GM10266 (cell line): Measurements from ENCODE around the gene RBM33.

ENCODE experiments used
- DNase-seq: peaks from one replicate; pipeline ENCODE4 v3.0.0; 2012; ENCODE audit errors: extremely low spot score
- TF ChIP-seq, protein P1 (sequence below): IDR thresholded peaks from 2 replicates; pipeline ENCODE4 v1.5.1; 2012; ENCODE audit warnings: mild to moderate bottlenecking, low read depth; ENCODE audit not compliant: control insufficient read depth, insufficient read depth; ENCODE audit errors: missing control alignments

Gene RBM33

DNA sequence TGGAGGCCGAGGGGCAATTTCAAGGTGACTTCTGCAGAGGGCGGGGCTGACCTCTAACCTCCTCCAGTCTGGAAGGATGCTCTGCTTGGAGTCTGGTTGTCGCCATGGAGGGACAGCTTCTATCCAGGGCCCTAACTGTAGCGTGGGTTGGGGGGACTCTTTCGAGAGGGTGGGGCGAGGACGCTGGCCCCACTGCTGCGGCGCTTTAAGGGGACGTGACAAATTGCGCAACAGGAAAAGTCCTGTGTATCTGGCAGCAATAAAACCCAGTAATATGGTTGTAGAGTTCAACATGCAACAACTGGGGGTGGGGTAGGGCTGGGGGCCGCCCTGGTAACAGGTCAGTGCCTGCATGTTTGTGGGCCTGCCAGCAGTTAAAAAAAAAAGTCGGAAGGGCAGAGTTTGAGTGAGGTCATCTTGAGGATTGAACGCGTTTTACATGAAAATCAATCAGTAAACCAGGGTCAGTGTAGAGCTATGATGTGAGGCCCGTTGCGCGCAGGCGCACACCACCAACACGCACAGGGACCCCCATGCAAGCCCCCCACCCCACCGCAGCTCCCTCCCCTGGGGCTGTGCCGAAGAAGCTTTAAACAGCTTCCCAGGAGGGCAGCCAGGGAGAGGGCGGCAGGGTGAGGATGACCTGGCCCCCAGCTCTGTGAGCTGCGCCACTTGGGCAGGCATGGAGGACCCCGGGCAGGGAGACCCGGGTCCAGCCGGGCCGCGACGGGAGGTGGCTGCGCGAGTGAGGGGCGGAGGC is 163.5 kb downstream of the RBM33 start:
- TF ChIP-seq, protein P1, sequence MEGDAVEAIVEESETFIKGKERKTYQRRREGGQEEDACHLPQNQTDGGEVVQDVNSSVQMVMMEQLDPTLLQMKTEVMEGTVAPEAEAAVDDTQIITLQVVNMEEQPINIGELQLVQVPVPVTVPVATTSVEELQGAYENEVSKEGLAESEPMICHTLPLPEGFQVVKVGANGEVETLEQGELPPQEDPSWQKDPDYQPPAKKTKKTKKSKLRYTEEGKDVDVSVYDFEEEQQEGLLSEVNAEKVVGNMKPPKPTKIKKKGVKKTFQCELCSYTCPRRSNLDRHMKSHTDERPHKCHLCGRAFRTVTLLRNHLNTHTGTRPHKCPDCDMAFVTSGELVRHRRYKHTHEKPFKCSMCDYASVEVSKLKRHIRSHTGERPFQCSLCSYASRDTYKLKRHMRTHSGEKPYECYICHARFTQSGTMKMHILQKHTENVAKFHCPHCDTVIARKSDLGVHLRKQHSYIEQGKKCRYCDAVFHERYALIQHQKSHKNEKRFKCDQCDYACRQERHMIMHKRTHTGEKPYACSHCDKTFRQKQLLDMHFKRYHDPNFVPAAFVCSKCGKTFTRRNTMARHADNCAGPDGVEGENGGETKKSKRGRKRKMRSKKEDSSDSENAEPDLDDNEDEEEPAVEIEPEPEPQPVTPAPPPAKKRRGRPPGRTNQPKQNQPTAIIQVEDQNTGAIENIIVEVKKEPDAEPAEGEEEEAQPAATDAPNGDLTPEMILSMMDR, result no peak
- no peak for DNase-seq

DNA sequence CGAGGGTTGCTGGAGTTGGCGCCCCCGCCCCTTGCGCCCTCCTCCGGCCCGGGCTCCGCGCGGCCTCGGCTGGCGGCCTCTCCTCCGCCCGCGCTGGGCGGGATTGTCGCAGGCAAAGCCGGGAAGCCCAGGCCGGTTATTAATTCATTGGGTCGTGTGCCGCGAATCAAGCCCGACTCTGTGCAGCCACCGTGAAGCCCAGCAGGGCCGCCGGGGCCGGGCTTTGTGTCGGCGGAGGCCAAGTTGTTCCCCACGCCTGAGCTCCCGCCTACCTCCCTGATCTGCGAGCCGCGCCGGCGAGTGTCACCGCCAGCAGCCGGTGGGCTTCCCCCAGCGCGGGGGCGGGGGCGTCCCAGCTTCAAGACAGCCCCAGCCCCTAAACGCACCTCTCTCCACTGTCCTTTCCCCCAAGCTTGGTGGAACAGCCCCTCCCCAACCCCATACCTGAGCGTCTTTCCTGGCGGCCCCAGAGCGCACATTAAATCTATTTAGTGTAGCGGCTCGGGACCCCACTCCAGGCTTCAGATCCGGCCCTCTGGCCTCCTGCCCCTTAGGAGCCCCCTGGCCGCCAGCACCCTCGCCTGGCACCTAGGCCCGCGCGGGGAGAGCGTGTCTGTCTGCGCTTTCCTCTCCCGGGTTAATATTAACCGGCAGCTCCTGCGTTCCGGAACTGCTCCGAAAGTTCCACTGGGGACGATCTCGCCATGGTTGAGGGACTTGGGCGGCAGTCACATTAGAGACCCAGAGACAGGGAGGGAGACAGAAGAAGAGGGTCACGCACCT is 164.3 kb downstream of the RBM33 start:
- no peak for DNase-seq
- TF ChIP-seq, protein P1, result no peak

DNA sequence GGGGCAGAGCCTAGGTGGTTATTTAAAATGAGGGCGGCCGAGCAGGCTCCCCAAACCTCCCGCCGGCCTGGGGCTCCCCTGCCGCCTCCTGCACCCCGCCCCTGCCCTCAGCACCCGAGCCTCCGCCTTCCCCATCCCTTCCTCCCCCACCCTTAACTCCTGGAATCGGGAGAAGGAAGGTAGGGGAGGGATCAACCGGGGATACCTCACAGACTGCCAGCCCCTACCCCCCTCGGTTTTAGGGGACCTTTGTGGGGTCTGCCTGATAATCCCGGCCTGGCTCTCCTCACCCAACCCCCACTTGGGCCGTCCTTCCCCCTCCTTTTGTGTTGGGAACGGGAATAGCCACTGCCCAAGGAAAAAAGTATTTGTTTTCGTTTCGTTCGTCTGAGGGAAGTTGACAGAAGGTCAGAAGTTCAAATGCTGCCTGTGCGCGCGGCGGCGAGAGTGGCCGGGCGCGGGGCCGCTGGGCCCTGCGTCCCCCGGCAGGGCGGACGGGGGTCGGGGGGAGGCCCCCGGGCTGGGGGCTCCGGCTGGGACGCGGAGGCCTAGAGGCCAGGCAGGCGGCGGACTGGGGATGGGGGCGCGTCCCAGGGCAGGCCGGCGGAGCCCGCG is 165.0 kb downstream of the RBM33 start:
- TF ChIP-seq, protein P1, result no peak
- DNase-seq, result no peak

DNA sequence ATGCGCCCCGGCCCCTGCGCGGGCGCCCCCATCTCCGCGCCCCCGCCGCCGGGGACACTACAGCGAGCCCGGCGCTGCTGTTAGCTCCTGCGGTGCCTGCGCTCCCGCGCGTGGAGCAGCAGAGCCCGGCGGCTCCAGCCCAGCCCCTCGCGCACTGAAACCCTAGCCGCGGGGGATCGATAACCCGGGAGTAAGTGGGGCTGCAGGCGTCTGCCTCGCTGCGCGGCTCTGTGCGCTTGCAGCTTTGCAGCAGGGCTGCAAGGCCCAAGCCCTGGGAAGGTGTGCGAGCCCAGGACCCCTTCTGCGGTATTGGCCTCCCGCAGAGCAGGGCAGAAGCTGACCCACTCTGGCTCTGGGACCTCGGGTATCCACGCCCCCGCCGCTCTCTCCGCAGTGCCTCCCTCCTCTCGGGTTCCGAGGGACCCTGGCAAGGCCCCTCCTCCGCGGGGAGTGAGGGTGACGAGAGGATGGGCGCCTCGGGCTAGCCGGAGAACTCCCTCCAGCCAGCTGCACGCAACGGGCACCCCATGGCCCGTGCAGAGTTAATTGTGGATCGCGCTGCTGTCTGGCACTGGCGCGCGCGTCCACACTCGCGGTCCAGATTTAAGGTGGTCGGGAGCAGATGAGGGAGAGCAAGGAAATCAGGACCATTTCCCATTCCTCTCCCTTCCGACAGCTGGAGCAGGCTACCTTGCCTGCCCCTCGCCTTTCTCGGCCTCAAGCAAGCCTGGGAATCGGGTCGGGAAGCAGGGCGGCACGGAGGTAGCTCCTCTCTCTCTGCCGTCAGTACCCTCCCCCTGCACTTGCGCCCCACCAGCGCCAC is 165.7 kb downstream of the RBM33 start:
- TF ChIP-seq, protein P1, result no peak

DNA sequence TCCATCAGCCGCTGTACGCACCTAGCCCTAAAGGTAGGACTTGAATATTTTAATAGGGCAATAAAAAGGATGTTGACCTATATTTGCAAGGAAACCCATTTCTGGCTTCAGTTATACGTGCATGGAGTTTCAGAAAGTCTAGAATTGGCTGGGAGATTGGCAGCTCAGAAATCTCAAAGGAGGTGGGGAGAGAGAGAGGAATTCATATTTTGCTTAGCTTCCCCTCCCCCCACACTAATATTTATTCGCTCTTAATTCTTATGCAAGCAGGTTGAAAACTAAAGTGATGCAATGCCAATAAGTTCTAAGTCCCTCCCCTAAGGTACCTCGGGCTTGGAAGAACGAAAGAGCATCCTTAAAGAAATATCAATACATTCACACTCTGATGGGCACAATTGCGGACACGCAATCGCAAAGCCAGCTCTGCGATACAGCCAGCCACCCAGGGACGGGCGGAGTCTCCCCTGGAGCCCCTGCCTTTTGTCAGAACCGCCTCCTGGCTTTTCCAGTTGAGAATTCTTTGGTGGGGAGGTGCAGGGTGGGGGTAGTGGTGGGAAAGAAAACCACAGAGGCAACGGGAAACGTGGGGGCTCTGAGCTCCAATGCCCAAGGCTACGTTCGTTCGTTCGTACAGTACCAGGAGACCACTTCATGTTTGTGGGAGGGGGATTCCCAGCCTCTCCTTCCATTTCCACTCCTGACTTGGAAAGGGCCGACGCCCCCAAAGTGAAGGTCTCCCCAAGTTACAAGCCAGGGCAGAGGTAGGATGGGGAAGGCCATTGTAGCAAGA is 166.5 kb downstream of the RBM33 start:
- no peak for DNase-seq
- TF ChIP-seq, protein P1, result no peak

More for the DNA sequence above, 165.7 kb downstream of the RBM33 start:
- no peak for DNase-seq

DNA sequence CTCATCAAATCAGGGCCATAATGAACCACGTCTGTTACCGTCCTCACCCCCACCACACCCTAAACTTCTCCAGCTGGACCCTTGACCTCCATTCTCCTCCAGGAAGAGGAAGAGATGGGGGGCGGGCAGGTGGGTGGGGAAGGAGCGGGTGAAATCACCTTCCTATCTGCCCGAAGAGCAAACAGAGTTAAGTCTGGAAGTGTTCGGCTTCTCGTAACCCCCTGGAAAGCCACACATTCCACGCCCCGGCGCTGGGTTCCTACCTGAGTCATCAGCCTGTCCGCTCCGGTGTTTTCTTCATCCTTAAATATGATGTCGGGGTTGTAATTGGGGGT is 167.1 kb downstream of the RBM33 start:
- TF ChIP-seq, protein P1, result no peak
- no peak for DNase-seq
